HEK293 (cell line): ENCODE measurements around the gene ZHX3.

ENCODE experiments used
- CTCF ChIA-PET: fragments of 350-600 bp; formaldehyde crosslinking; extraction: SDS; loops from one replicate; lab custom pipeline; 2021; ENCODE audit warnings: antibody characterized with exemption; lab: Yijun Ruan, JAX
- POLR2A ChIA-PET: fragments of 300-600 bp; formaldehyde crosslinking; extraction: SDS; loops from one replicate; lab custom pipeline; 2020; ENCODE audit warnings: antibody characterized with exemption, inconsistent platforms; lab: Yijun Ruan, JAX
- H3K27ac ChIP-seq: fragments of 200-500 bp; sonication (Bioruptor generic); 2 replicates; pipeline ENCODE4 v1.5.1; 2014; ENCODE audit warnings: low read depth, low read length, control low read depth, inconsistent platforms; ENCODE audit errors: extremely low read depth
- H3K36me3 ChIP-seq, 2 experiments: fragments of 200-500 bp in 1 of 2; sonication (Bioruptor generic) in 1 of 2; 1 replicate in 1 of 2; 2 replicates in 1 of 2; pipeline ENCODE4 v1.5.1; 2014 to 2017; ENCODE audit warnings: inconsistent platforms in 2 of 2, low read length in 2 of 2; ENCODE audit not compliant: control insufficient read depth in 2 of 2, insufficient read depth in 1 of 2
- H3K4me1 ChIP-seq: fragments of 200-500 bp; sonication (Bioruptor generic); 2 replicates; pipeline ENCODE4 v1.5.1; 2014; ENCODE audit warnings: mild to moderate bottlenecking, low read length, inconsistent platforms; ENCODE audit not compliant: control insufficient read depth, insufficient read depth
- H3K4me3 ChIP-seq: 2 replicates; pipeline ENCODE4 v1.5.1; 2011; ENCODE audit warnings: low read depth, mild to moderate bottlenecking, control low read depth, low read length, moderate library complexity
- H3K9me3 ChIP-seq: fragments of 200-500 bp; sonication (Bioruptor generic); 2 replicates; pipeline ENCODE4 v1.5.1; 2014; ENCODE audit warnings: low read depth, low read length, inconsistent platforms; ENCODE audit not compliant: control insufficient read depth, insufficient read depth
- ELK4 ChIP-seq: IDR thresholded peaks from 2 replicates; pipeline ENCODE4 v1.6.1; 2011; ENCODE audit warnings: mild to moderate bottlenecking, low read depth, low read length, borderline replicate concordance
- FEZF1 ChIP-seq: fragments of 450-650 bp; formaldehyde crosslinking; IDR thresholded peaks from 2 replicates; pipeline ENCODE4 v1.5.1; 2016; ENCODE audit warnings: missing biosample characterization, missing genetic modification characterization
- IKZF3 ChIP-seq: fragments of 450-650 bp; IDR thresholded peaks from 2 replicates; pipeline ENCODE4 v1.5.0; 2018; ENCODE audit warnings: missing biosample characterization, mild to moderate bottlenecking, missing genetic modification characterization, moderate library complexity
- KLF10 ChIP-seq: fragments of 450-650 bp; IDR thresholded peaks from 2 replicates; pipeline ENCODE4 v1.5.1; 2018; ENCODE audit warnings: missing biosample characterization, mild to moderate bottlenecking, missing genetic modification characterization
- MYNN ChIP-seq: fragments of 450-650 bp; formaldehyde crosslinking; IDR thresholded peaks from 2 replicates; pipeline ENCODE4 v1.5.1; 2016; ENCODE audit warnings: missing biosample characterization, missing genetic modification characterization, borderline replicate concordance
- SCRT2 ChIP-seq: fragments of 450-650 bp; formaldehyde crosslinking; IDR thresholded peaks from 2 replicates; pipeline ENCODE4 v1.5.1; 2016; ENCODE audit warnings: missing biosample characterization, missing genetic modification characterization
- ZBTB6 ChIP-seq: fragments of 450-650 bp; formaldehyde crosslinking; IDR thresholded peaks from 2 replicates; pipeline ENCODE4 v1.5.1; 2017; ENCODE audit warnings: missing biosample characterization, missing genetic modification characterization
- ZEB2 ChIP-seq: fragments of 450-650 bp; formaldehyde crosslinking; IDR thresholded peaks from 2 replicates; pipeline ENCODE4 v1.5.1; 2016; ENCODE audit warnings: missing biosample characterization, missing genetic modification characterization
- ZIC2 ChIP-seq: fragments of 450-650 bp; formaldehyde crosslinking; IDR thresholded peaks from 2 replicates; pipeline ENCODE4 v1.5.1; 2016; ENCODE audit warnings: missing biosample characterization, missing genetic modification characterization
- ZNF132 ChIP-seq: fragments of 450-650 bp; formaldehyde crosslinking; IDR thresholded peaks from 2 replicates; pipeline ENCODE4 v1.5.1; 2017; ENCODE audit warnings: missing biosample characterization, missing genetic modification characterization, borderline replicate concordance
- ZNF211 ChIP-seq: fragments of 450-650 bp; formaldehyde crosslinking; IDR thresholded peaks from 2 replicates; pipeline ENCODE4 v1.5.1; 2016; ENCODE audit warnings: low read depth, missing biosample characterization, missing genetic modification characterization
- ZNF248 ChIP-seq: fragments of 450-650 bp; formaldehyde crosslinking; IDR thresholded peaks from 2 replicates; pipeline ENCODE4 v1.5.1; 2017; ENCODE audit warnings: missing biosample characterization, missing genetic modification characterization
- ZNF266 ChIP-seq: fragments of 450-650 bp; formaldehyde crosslinking; IDR thresholded peaks from 2 replicates; pipeline ENCODE4 v1.5.1; 2016; ENCODE audit warnings: missing biosample characterization, missing genetic modification characterization, low read depth
- ZNF362 ChIP-seq: fragments of 450-650 bp; formaldehyde crosslinking; IDR thresholded peaks from 2 replicates; pipeline ENCODE4 v1.5.1; 2016; ENCODE audit warnings: missing biosample characterization, missing genetic modification characterization
- ZNF416 ChIP-seq: fragments of 450-650 bp; formaldehyde crosslinking; IDR thresholded peaks from 2 replicates; pipeline ENCODE4 v1.5.1; 2016; ENCODE audit warnings: missing biosample characterization, missing genetic modification characterization
- ZNF423 ChIP-seq: fragments of 450-650 bp; formaldehyde crosslinking; IDR thresholded peaks from 2 replicates; pipeline ENCODE4 v1.5.1; 2016; ENCODE audit warnings: missing biosample characterization, missing genetic modification characterization
- ZNF433 ChIP-seq: fragments of 450-650 bp; formaldehyde crosslinking; IDR thresholded peaks from 2 replicates; pipeline ENCODE4 v1.5.1; 2016; ENCODE audit warnings: missing biosample characterization, missing genetic modification characterization, low read depth
- ZNF510 ChIP-seq: fragments of 450-650 bp; formaldehyde crosslinking; IDR thresholded peaks from 2 replicates; pipeline ENCODE4 v1.5.1; 2018; ENCODE audit warnings: mild to moderate bottlenecking, missing genetic modification characterization, missing biosample characterization; ENCODE audit not compliant: insufficient replicate concordance
- ZNF626 ChIP-seq: fragments of 450-650 bp; sonication (Bioruptor Pico); formaldehyde crosslinking; IDR thresholded peaks from 2 replicates; pipeline ENCODE4 v1.5.1; 2018; ENCODE audit warnings: missing biosample characterization, missing genetic modification characterization, inconsistent platforms
- ZNF777 ChIP-seq: fragments of 450-650 bp; formaldehyde crosslinking; IDR thresholded peaks from 2 replicates; pipeline ENCODE4 v1.5.1; 2017; ENCODE audit warnings: missing biosample characterization, missing genetic modification characterization, borderline replicate concordance
- TF ChIP-seq, protein P1 (sequence below): fragments of 450-650 bp; formaldehyde crosslinking; IDR thresholded peaks from 2 replicates; pipeline ENCODE4 v1.5.1; 2016; ENCODE audit warnings: missing biosample characterization, missing genetic modification characterization
- TF ChIP-seq, protein P2 (sequence below): fragments of 450-650 bp; formaldehyde crosslinking; IDR thresholded peaks from 2 replicates; pipeline ENCODE4 v1.5.1; 2016; ENCODE audit warnings: missing biosample characterization, missing genetic modification characterization

Gene ZHX3

GRCh38 chr20:41223112-41223511 is 94.4 kb downstream of the ZHX3 start (continued):
- no peak for TF ChIP-seq ZNF416 (tag by site-specific recombination)
- no peak for TF ChIP-seq ZNF362 (tag by site-specific recombination)
- TF ChIP-seq ZNF423 (tag by site-specific recombination): no peak
- no peak for TF ChIP-seq ZNF211
- TF ChIP-seq, protein P1, sequence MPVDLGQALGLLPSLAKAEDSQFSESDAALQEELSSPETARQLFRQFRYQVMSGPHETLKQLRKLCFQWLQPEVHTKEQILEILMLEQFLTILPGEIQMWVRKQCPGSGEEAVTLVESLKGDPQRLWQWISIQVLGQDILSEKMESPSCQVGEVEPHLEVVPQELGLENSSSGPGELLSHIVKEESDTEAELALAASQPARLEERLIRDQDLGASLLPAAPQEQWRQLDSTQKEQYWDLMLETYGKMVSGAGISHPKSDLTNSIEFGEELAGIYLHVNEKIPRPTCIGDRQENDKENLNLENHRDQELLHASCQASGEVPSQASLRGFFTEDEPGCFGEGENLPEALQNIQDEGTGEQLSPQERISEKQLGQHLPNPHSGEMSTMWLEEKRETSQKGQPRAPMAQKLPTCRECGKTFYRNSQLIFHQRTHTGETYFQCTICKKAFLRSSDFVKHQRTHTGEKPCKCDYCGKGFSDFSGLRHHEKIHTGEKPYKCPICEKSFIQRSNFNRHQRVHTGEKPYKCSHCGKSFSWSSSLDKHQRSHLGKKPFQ (tag by site-specific recombination): no peak
- no peak for TF ChIP-seq FEZF1

DNA sequence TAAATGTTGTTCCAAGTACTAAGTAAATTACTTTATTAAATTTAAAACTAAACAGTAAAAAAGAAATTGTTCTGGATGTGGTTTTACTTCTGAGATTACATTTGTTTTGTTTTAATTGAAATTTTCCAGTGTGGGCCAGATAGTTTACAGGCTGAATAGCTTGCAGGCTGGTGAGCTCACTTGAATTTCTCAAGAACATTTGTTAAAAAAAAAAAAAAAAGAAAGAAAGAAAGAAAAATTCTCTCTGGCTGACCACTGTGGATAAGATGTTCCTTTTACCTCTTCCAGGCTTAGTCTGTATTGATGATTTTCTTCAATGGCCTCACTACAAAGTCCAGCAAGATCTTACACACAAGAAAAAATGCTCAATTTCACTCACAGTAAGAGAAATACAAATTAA is 94.8 kb downstream of the ZHX3 start:
- Histone ChIP-seq H3K4me1 (no peaks in the 10 kb centered on the region), H3K36me3 (no peaks in the 10 kb centered on the region), H3K27ac (no peak overlapping the region), H3K9me3 (no peaks in the 10 kb centered on the region)
- no peak for TF ChIP-seq ZBTB6 (tag by site-specific recombination)
- TF ChIP-seq KLF10 (tag by site-specific recombination): no peak
- TF ChIP-seq, protein P2, sequence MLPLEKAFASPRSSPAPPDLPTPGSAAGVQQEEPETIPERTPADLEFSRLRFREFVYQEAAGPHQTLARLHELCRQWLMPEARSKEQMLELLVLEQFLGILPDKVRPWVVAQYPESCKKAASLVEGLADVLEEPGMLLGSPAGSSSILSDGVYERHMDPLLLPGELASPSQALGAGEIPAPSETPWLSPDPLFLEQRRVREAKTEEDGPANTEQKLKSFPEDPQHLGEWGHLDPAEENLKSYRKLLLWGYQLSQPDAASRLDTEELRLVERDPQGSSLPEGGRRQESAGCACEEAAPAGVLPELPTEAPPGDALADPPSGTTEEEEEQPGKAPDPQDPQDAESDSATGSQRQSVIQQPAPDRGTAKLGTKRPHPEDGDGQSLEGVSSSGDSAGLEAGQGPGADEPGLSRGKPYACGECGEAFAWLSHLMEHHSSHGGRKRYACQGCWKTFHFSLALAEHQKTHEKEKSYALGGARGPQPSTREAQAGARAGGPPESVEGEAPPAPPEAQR (tag by site-specific recombination): no peak
- TF ChIP-seq ZNF266 (tag by site-specific recombination): no peak
- TF ChIP-seq ZNF626 (tag by site-specific recombination): no peak
- TF ChIP-seq ZNF510 (tag by site-specific recombination): no peak
- TF ChIP-seq ELK4: no peak
- no peak for TF ChIP-seq MYNN (tag by site-specific recombination)
- TF ChIP-seq ZIC2 (tag by site-specific recombination): no peak
- no peak for TF ChIP-seq SCRT2
- TF ChIP-seq ZNF777 (tag by site-specific recombination): no peak
- TF ChIP-seq IKZF3 (tag by site-specific recombination): no peak
- TF ChIP-seq ZNF433 (tag by site-specific recombination): no peak
- no peak for TF ChIP-seq ZNF423 (tag by site-specific recombination)
- TF ChIP-seq ZNF132: no peak
- TF ChIP-seq ZEB2: no peak
- no peak for TF ChIP-seq ZNF248 (tag by site-specific recombination)
- TF ChIP-seq, all 188 proteins: peak for 0
- ChIA-PET CTCF (interaction anchor here (1.6 kb wide), 1 partner anchor 9 kb away, joined by 3 read pairs; no protein-coding TSS in a partner anchor), POLR2A (no interaction called here)
- no peak overlapping the region for H3K4me3 ChIP-seq
